ENCODE measurements around the gene PPM1A.

GRCh38 chr14:60221457-60221856 lies 27.6 kb upstream of the PPM1A start:
- no peak for TF ChIP-seq CTCF (IDR thresholded peaks at IDR 0.05)
- TF ChIP-seq POLR2A (IDR thresholded peaks at IDR 0.05) = no peak
